ENCODE results near the gene PLA1A.

DNA sequence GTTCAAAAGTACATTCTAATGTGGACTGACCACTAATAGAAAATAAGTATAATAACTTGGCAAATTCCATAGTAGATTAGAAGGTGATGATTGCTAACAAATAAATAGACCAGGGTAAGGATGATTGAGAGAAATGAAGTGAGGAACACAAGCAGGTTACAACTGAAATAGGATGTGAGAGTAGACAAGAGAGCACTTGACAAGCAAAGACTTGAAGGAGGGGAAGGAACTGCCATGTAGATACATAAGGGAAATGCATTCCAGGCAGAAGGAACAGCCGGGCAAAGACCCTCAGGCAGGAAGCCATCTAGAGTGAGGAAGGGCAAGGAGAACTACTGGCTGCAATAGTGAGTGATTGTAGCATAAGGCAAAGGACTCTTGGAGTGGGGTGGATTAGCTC is 5.0 kb downstream of the PLA1A start:
- TF ChIP-seq EP300 (IDR thresholded peaks at IDR 0.05): no peak
- TF ChIP-seq, protein P1, sequence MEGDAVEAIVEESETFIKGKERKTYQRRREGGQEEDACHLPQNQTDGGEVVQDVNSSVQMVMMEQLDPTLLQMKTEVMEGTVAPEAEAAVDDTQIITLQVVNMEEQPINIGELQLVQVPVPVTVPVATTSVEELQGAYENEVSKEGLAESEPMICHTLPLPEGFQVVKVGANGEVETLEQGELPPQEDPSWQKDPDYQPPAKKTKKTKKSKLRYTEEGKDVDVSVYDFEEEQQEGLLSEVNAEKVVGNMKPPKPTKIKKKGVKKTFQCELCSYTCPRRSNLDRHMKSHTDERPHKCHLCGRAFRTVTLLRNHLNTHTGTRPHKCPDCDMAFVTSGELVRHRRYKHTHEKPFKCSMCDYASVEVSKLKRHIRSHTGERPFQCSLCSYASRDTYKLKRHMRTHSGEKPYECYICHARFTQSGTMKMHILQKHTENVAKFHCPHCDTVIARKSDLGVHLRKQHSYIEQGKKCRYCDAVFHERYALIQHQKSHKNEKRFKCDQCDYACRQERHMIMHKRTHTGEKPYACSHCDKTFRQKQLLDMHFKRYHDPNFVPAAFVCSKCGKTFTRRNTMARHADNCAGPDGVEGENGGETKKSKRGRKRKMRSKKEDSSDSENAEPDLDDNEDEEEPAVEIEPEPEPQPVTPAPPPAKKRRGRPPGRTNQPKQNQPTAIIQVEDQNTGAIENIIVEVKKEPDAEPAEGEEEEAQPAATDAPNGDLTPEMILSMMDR (IDR thresholded peaks at IDR 0.05): no peak
